Left ventricle myocardium inferior (tissue), 1 donor: ENCODE data around the gene ITIH1. TPM values are rescaled to one million over a fixed set of nuclear protein-coding genes. Genes with fewer than 3 reads are reported as not detected.
"Not testable (repeated sequence)": the region's sequence is repeated elsewhere in the genome, so short reads cannot be mapped to it uniquely, and the experiment has no call there.

Experiments used
- DNase-seq: peaks from one replicate; pipeline ENCODE4 v3.0.0-alpha.2; 2020
- H3K27ac ChIP-seq: fragments of 200-600 bp; replicated peaks from 2 replicates; pipeline ENCODE4 v1.8.0; 2021
- H3K27me3 ChIP-seq: fragments of 200-600 bp; 2 replicates; pipeline ENCODE4 v1.8.0; 2021; ENCODE audit warnings: low read depth
- H3K36me3 ChIP-seq: fragments of 200-600 bp; 2 replicates; pipeline ENCODE4 v1.8.0; 2021
- H3K4me1 ChIP-seq: fragments of 200-600 bp; 2 replicates; pipeline ENCODE4 v1.8.0; 2021
- H3K4me3 ChIP-seq: fragments of 200-600 bp; 2 replicates; pipeline ENCODE4 v1.8.0; 2021; ENCODE audit warnings: mild to moderate bottlenecking, moderate library complexity
- H3K9me3 ChIP-seq: fragments of 200-600 bp; replicated peaks from 2 replicates; pipeline ENCODE4 v1.8.0; 2021
- CTCF ChIP-seq: fragments of 200-600 bp; IDR thresholded peaks from 2 replicates; pipeline ENCODE4 v1.8.0; 2021; ENCODE audit warnings: antibody characterized with exemption, mild to moderate bottlenecking, borderline replicate concordance
- intact Hi-C: fragments of 100-400 bp; cut with micrococcal nuclease; formaldehyde crosslinking; loops from one replicate; pipeline ENCODE4 v1.11.0; 2022
- total RNA-seq: library from RNA; stranded (reverse); fragmentation: NEBNext Ultra II Directional; extraction: Animal tissue kit (Norgen Biotek cat#: 25700); gene quantifications from one replicate; pipeline ENCODE4 v1.2.1, GENCODE V29; 2021
- donor health status: DM: no; HTN: yes; CAD: no; lungs with severe emphysema.

Gene ITIH1
- total RNA-seq, 1 donor from 2014 or later: not detected

GRCh38 chr3:52775877-52776276 is 1.5 kb upstream of the ITIH1 start:
- H3K4me3 ChIP-seq: no peak overlapping the region
- peaks cover 7% of the 10 kb centered on the region for H3K4me1 ChIP-seq
- no peaks in the 10 kb centered on the region for H3K36me3 ChIP-seq
- H3K27ac ChIP-seq: no peak overlapping the region
- H3K27me3 ChIP-seq: peaks cover 4% of the 10 kb centered on the region
- no peak for TF ChIP-seq CTCF
- intact Hi-C loops: no loop called here
- no peaks in the 10 kb centered on the region for H3K9me3 ChIP-seq
- DNase-seq: no peak

GRCh38 chr3:52776486-52776885 is 913 bp upstream of the ITIH1 start:
- H3K4me1 ChIP-seq, H3K27me3 ChIP-seq, intact Hi-C loops, H3K36me3 ChIP-seq, H3K9me3 ChIP-seq, H3K27ac ChIP-seq, DNase-seq, H3K4me3 ChIP-seq: not testable (repeated sequence)

- DNase-seq: no peak
- no peak for TF ChIP-seq CTCF
Measured at GRCh38 chr3:52777959-52778805, 783 bp downstream of the ITIH1 start.

DNA sequence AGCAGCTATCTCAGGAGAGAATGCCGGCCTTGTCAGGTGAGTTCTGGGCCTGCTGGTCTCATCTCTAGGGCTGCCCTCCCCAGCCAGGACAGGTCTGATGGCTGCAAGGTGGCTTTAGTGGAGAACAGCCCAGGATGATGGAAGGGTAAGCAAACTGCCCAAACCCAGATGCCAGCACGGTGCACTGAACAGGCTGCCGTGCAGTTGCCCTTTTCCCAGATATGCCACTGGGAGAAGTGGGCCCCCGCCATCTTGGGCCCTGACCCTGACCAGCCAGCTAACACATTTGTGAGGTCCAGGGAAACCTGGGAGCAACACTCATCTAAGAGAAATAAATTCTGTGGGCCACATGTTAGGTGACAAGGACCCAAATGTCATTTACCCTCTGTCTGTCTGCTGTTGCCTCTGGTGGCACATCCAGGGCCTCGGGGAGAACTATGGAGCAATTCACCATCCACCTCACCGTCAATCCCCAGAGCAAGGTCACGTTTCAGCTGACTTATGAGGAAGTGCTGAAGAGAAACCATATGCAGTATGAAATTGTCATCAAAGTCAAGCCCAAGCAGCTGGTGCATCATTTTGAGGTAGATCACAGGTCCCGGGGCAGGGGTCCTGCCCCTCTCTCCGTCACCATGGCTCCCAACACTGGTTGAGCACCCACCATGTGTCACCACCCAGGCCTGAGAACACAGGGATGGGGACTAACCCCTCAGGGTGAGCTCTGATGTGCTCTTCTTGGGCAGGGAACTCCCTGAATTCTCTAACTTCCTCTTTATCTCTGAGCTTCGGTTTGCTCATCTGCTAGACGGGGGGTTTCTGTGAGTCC is 1.8 kb downstream of the ITIH1 start:
- no peak for DNase-seq
- H3K4me3 ChIP-seq: no peak overlapping the region
- H3K9me3 ChIP-seq: no peaks in the 10 kb centered on the region
- no peak for TF ChIP-seq CTCF
- no peaks in the 10 kb centered on the region for H3K36me3 ChIP-seq
- intact Hi-C loops: no loop called here
- no peak overlapping the region for H3K27ac ChIP-seq
- H3K27me3 ChIP-seq: peaks cover 19% of the 10 kb centered on the region
- no peaks in the 10 kb centered on the region for H3K4me1 ChIP-seq

More at GRCh38 chr3:52777959-52778805, 783 bp downstream of the ITIH1 start:
- Histone ChIP-seq H3K4me1 (no peaks in the 10 kb centered on the region), H3K27me3 (peaks cover 19% of the 10 kb centered on the region), H3K9me3 (no peaks in the 10 kb centered on the region), H3K36me3 (no peaks in the 10 kb centered on the region), H3K4me3 (no peak overlapping the region), H3K27ac (no peak overlapping the region)
- intact Hi-C loops: no loop called here

GRCh38 chr3:52779837-52780585 is 2.6 kb downstream of the ITIH1 start:
- no peak overlapping the region for H3K4me3 ChIP-seq
- no peak for DNase-seq
- intact Hi-C loops: no loop called here
- no peak for TF ChIP-seq CTCF
- peaks cover 19% of the 10 kb centered on the region for H3K27me3 ChIP-seq
- no peaks in the 10 kb centered on the region for H3K4me1 ChIP-seq
- H3K27ac ChIP-seq: no peak overlapping the region
- no peaks in the 10 kb centered on the region for H3K36me3 ChIP-seq
- no peaks in the 10 kb centered on the region for H3K9me3 ChIP-seq
